Heart right ventricle (tissue), 16 donors: ENCODE measurements around the gene EBF3. TPM values are rescaled to one million over a fixed set of nuclear protein-coding genes. Genes with fewer than 3 reads are reported as not detected.

Experiments
- ATAC-seq, 8 donors: fragments of 200-7000 bp; cut with Tn5 transposase; one replicate each; pipeline ENCODE4 v1.9.1; 2020; ENCODE audit warnings: mild to moderate bottlenecking in 8 of 8, moderate library complexity in 8 of 8, moderate number of reproducible peaks in 1 of 8
- DNase-seq, 2 donors: peaks; one replicate each; pipeline ENCODE4 v3.0.0-alpha.2; 2020
- H3K27ac ChIP-seq, 10 donors: fragments of 200-600 bp; sonication (generic) in 2 of 10; one replicate each; pipeline versions ENCODE4 v1.5.0 to v1.8.0; 2020 to 2022; ENCODE audit warnings: mild to moderate bottlenecking in 3 of 10
- H3K27me3 ChIP-seq, 7 donors: fragments of 200-600 bp; one replicate each; pipeline ENCODE4 v1.8.0; 2021 to 2022; ENCODE audit warnings: mild to moderate bottlenecking in 2 of 7
- H3K36me3 ChIP-seq, 9 donors: fragments of 200-600 bp; sonication (generic) in 1 of 9; one replicate each; pipeline versions ENCODE4 v1.5.0 to v1.8.0; 2020 to 2022; ENCODE audit warnings: mild to moderate bottlenecking in 2 of 9
- H3K4me1 ChIP-seq, 9 donors: fragments of 200-600 bp; sonication (generic) in 1 of 9; one replicate each; pipeline versions ENCODE4 v1.5.0 to v1.8.0; 2020 to 2022; ENCODE audit warnings: mild to moderate bottlenecking in 4 of 9
- H3K4me3 ChIP-seq, 10 donors: fragments of 200-600 bp; sonication (generic) in 2 of 10; one replicate each; pipeline versions ENCODE4 v1.5.0 to v1.8.0; 2020 to 2022; ENCODE audit warnings: mild to moderate bottlenecking in 7 of 10, moderate library complexity in 2 of 10
- H3K9me3 ChIP-seq, 11 donors: fragments of 200-600 bp in 10 of 11; sonication (generic) in 2 of 11; one replicate each; pipeline versions ENCODE4 v1.5.0 to v1.8.0; 2013 to 2022; ENCODE audit warnings: mild to moderate bottlenecking in 2 of 11, control low read depth in 1 of 11, moderate library complexity in 1 of 11
- WGBS, 2 donors: extraction: QIAGEN DNeasy Blood & Tissue Kit; methylation state at CpG; one replicate each; pipeline ENCODE4 v1.1.7; 2013; ENCODE audit warnings: inconsistent platforms in 1 of 2; 5-methylcytosine and 5-hydroxymethylcytosine counted together
- intact Hi-C, 10 donors: fragments of 100-400 bp; cut with DNase I; formaldehyde crosslinking; loops; one replicate each; pipeline versions ENCODE4 v1.11.1 to v1.14.2; 2022
- polyA plus RNA-seq, 2 donors: library from polyadenylated mRNA; stranded (reverse); fragments of 200-250 nt; gene quantifications; one replicate each; pipeline ENCODE4 v1.2.3, GENCODE V29; 2013
- total RNA-seq, 10 donors: library from RNA; stranded (reverse); fragmentation: NEBNext Ultra II Directional in 3 of 10; extraction: Animal tissue kit (Norgen Biotek cat#: 25700) in 3 of 10; gene quantifications; one replicate each; pipeline versions ENCODE4 v1.2.1 to v1.2.4, GENCODE V29; 2021 to 2023
- TF ChIP-seq, protein P1 (sequence below), 9 donors: fragments of 200-600 bp; sonication (generic) in 2 of 9; IDR thresholded peaks; one replicate each; pipeline versions ENCODE4 v1.5.0 to v1.8.0; 2021 to 2022; ENCODE audit warnings: antibody characterized with exemption in 9 of 9, mild to moderate bottlenecking in 5 of 9, moderate library complexity in 1 of 9
- donor health status: Arrhythmogenic right ventricular cardiomyopathy.
- donor health status: ischemic (EF 13 %, LVEDD 7.1; RV severe dilation, severe dysfunction).
- donor health status: healthy with polysubstance abuse.
- donor health status: DM: no; HTN: yes; CAD: no.
- donor health status: DM: no; HTN: no; CAD: no.
- donor health status: ischemic (EF 25% LVEDD 6.9; RV normal size, moderate dysfunction).
- donor health status: ischemic (EF 25% LVEDD 5.7; RV mildly dilated, moderate dysfunction).
- donor health status: healthy.
- donor health status: DM: yes; HTN: yes; CAD: no.
- donor health status: Ischemic cardiomyopathy.
- donor health status: ischemic (EF 35%, LVEDD 5.7; RV mildly dilated, moderate dysfunction).
- donor health status: nonischemic (EF 11% LVEDD 7.7; RV severe dilation, severe dysfunction).
- donor health status: DM: yes; HTN: yes; CAD: no.
- donor health status: PGD.
- donor health status: ischemic (EF 29% LVEDD 5.4; RV normal size, mild dysfunction).
- donor health status: nonischemic (EF 23%, LVEDD 6.1; RV moderate dilation, normal function).

EBF3 gene
- total and polyA plus RNA-seq, 12 donors, result 3.9 to 12.2 (median 5.6) TPM

DNA sequence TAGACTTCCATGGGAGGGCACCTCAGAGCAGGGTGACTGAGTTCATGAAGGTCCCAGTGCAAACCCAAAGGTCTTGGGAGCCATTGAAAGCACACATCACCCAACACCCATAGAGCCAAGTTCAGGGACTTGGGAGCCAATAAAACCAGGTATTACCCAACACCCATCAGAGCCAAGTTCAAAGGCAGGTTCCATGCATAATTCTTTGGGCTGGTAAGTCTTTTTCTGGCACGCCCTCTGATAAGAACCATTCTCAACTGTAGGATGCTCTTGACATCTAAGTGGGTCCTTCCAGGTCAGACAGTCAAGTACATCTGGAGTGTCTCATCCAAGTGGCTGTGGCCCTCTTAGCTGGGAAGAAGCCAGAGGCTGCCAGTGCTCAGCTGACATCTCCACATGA, 63.2 kb downstream of the EBF3 start:
- ATAC-seq (peak in 1 of 8 donors; percentile 7), DNase-seq (no peak)
- WGBS, 2 donors, result 63 to 84% methylated on average over 1 of the region's 1 CpG
- intact Hi-C loops, result no loop called here
- H3K4me1 ChIP-seq, result peaks cover 0 to 21% (median 0%) of the 10 kb centered on the region in 9 donors
- H3K36me3 ChIP-seq, result peaks cover 0 to 14% (median 0%) of the 10 kb centered on the region in 9 donors
- no peak overlapping the region for H3K4me3 ChIP-seq
- no peaks in the 10 kb centered on the region for H3K9me3 ChIP-seq
- H3K27me3 ChIP-seq, result no peaks in the 10 kb centered on the region
- H3K27ac ChIP-seq, result no peak overlapping the region
- TF ChIP-seq, protein P1, sequence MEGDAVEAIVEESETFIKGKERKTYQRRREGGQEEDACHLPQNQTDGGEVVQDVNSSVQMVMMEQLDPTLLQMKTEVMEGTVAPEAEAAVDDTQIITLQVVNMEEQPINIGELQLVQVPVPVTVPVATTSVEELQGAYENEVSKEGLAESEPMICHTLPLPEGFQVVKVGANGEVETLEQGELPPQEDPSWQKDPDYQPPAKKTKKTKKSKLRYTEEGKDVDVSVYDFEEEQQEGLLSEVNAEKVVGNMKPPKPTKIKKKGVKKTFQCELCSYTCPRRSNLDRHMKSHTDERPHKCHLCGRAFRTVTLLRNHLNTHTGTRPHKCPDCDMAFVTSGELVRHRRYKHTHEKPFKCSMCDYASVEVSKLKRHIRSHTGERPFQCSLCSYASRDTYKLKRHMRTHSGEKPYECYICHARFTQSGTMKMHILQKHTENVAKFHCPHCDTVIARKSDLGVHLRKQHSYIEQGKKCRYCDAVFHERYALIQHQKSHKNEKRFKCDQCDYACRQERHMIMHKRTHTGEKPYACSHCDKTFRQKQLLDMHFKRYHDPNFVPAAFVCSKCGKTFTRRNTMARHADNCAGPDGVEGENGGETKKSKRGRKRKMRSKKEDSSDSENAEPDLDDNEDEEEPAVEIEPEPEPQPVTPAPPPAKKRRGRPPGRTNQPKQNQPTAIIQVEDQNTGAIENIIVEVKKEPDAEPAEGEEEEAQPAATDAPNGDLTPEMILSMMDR (IDR thresholded peaks at IDR 0.05), result no peak

GRCh38 chr10:129899276-129900130, 64.6 kb downstream of the EBF3 start:
- Histone ChIP-seq H3K4me1 (peaks cover 2 to 33% (median 9%) of the 10 kb centered on the region in 9 donors), H3K9me3 (no peaks in the 10 kb centered on the region), H3K27me3 (no peaks in the 10 kb centered on the region), H3K27ac (no peak overlapping the region), H3K4me3 (no peak overlapping the region), H3K36me3 (peaks cover 0 to 14% (median 0%) of the 10 kb centered on the region in 9 donors)
- TF ChIP-seq, protein P1 (IDR thresholded peaks at IDR 0.05), result no peak
- 70 to 75% methylated on average over 22 of the region's 22 CpGs for WGBS, 2 donors
- intact Hi-C loops, result loop anchor here in 2 of 10 donors (5.0 to 10.0 kb wide), 2 partner anchors 38 to 45 kb away; no protein-coding TSS in a partner anchor
- DNase-seq, result no peak
- ATAC-seq, result no peak

DNA sequence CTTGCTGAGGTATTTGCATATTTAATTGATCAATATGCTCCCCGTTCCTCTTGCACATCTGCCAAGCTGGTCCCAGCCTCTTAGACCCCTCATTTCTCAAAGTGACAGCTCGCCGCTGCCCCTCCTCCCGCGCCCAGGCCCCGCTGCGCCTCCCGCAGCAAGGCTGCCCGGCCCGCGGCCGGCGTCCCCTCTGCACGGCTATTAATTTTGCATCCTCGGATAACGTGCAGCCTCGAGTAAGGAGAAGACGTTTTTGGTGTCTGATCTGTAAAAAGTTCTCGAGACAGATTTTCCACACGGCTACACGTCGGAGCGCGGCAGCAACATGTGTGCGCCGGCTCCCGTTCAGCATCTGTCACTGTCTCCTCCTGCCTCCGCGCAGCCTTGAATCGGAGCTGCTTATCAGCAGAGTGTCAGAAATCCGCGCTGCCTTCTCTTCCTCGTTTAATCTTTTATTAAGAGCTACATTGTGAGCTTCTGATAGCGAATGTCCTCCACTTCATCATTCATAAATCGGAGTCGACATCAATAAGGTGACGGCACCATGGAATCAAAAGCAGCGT, 65.3 kb downstream of the EBF3 start:
- Histone ChIP-seq H3K9me3 (no peaks in the 10 kb centered on the region), H3K27me3 (no peaks in the 10 kb centered on the region), H3K4me3 (no peak overlapping the region), H3K36me3 (peaks cover 0 to 14% (median 0%) of the 10 kb centered on the region in 9 donors), H3K4me1 (peaks cover 2 to 40% (median 14%) of the 10 kb centered on the region in 9 donors), H3K27ac (no peak overlapping the region)
- intact Hi-C loops, result loop anchor here in 2 of 10 donors (5.0 to 10.0 kb wide), 2 partner anchors 39 to 46 kb away; no protein-coding TSS in a partner anchor
- 60 to 72% methylated on average over 38 of the region's 38 CpGs for WGBS, 2 donors
- TF ChIP-seq, protein P1 (IDR thresholded peaks at IDR 0.05), result no peak
- no peak for ATAC-seq
- DNase-seq, result no peak

DNA sequence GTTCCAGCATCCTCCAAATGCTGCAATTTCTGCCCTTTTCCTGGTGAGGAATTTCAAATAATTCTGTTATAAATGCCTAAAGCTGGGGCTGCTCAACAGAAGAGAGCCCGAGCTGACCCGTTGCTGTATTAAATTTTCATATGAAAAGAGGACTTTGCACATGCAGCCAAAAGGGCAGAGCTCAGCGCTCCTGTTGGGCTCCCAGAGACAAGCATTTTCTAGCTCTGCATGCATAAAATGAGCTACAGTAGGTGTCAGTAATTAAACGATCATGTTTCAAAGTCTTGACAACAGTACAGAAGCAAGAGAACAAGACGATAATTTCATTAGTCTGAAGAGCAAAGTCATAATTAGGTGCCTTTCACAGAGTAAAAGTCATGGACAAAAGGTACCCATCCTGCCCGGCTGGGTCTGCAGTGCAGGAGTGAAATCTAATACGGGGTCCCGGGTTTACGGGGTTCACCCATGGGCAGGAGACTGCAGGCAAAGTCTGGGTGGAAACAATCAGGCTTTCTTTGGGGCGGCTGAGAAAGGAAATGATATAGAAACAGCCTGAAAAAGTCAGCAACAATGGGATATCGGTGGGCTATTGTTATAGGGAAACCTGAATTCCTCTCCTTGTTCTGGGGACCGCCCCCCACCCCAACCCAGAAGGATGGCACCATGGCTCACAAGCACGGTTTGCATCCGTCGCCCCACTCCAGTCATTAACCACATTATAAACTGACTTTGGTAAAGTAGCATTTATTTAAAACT, 66.0 kb downstream of the EBF3 start:
- peaks cover 4 to 46% (median 19%) of the 10 kb centered on the region in 9 donors for H3K4me1 ChIP-seq
- no peak overlapping the region for H3K4me3 ChIP-seq
- H3K9me3 ChIP-seq, result no peaks in the 10 kb centered on the region
- TF ChIP-seq, protein P1 (IDR thresholded peaks at IDR 0.05), result no peak
- DNase-seq, result no peak
- WGBS, 2 donors, result 64 to 72% methylated on average over 15 of the region's 15 CpGs
- ATAC-seq, result no peak
- H3K27ac ChIP-seq, result no peak overlapping the region
- H3K27me3 ChIP-seq, result no peaks in the 10 kb centered on the region
- peaks cover 0 to 14% (median 0%) of the 10 kb centered on the region in 9 donors for H3K36me3 ChIP-seq
- intact Hi-C loops, result loop anchor here in 2 of 10 donors (5.0 to 10.0 kb wide), 2 partner anchors 39 to 47 kb away; no protein-coding TSS in a partner anchor
